ENCODE results near the gene MYH16.

Gene MYH16

DNA sequence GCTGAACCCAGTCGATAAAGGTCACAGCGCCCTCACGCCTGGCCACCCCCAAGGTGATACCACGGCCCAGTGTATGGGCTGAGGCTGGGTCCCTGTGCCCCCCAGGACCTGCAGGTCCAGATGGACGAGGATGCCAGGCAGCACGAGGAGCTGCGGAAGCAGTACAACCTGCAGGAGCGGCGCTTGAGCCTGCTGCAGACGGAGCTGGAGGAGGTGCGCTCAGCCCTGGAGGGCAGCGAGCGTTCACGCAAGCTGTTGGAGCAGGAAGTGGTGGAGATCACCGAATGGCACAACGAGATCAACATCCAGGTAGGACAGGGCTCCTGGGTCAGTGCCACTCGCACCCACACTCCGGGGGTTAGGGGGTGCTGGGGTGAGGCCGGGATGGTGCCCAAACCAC is 28.9 kb downstream of the MYH16 start:
- H3K27me3 ChIP-seq (ENCODE audit: control insufficient read depth in 1 of 2, insufficient read depth in 2 of 2, low read length in 2 of 2): no peaks in the 10 kb centered on the region
- no peaks in the 10 kb centered on the region for H3K9me3 ChIP-seq (ENCODE audit: control insufficient read depth in 2 of 2, low read length in 2 of 2)
- no peak overlapping the region for H3K9ac ChIP-seq (ENCODE audit: low read length in 2 of 2)
- H3K36me3 ChIP-seq (ENCODE audit: control insufficient read depth in 2 of 2, insufficient read depth in 2 of 2, low read length in 2 of 2): no peaks in the 10 kb centered on the region
- no peak overlapping the region for H3K27ac ChIP-seq (ENCODE audit: low read length)
- no peak overlapping the region for H3K4me3 ChIP-seq (ENCODE audit: low read length in 2 of 2)
- no peaks in the 10 kb centered on the region for H3K4me1 ChIP-seq (ENCODE audit: control insufficient read depth, insufficient read depth, low read length)

DNA sequence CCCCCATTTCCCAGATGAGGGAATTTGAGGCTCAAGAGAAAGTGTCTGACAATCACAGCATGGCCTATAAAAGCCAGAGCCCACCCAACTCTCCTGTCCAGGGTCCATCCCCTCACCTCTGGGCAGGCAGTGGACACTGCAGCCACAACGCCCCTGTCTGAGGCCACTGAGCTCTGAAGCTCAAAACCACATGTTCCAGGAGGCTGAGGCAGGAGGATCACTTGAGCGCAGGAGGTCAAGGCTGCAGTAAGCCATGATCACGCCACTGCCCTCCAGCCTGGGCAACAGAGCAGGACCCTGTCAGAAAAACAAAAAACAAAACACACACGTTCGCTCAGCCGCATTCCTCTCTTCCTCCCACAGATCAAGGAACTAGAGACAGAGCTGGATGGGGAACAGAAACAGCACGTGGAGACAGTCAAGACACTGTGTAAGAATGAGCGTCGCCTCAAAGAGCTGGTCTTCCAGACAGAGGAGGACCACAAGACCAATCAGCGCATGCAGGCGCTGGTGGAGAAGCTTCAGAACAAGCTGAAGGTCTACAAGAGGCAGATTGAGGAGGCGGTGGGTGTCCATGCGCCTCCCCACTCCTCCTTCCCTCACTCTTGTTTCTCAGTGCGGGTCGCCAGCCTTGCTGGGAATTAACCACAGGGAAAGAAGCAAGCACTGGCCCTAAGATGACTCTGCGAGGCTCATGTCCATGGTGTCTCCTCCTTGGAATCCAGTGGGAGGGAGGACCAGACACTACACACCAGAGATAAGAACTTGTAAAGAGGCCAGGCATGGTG is 33.0 kb downstream of the MYH16 start:
- Histone ChIP-seq H3K9ac (ENCODE audit: low read length in 2 of 2) (no peak overlapping the region), H3K27me3 (ENCODE audit: control insufficient read depth in 1 of 2, insufficient read depth in 2 of 2, low read length in 2 of 2) (no peaks in the 10 kb centered on the region), H3K36me3 (ENCODE audit: control insufficient read depth in 2 of 2, insufficient read depth in 2 of 2, low read length in 2 of 2) (no peaks in the 10 kb centered on the region), H3K27ac (ENCODE audit: low read length) (no peak overlapping the region), H3K4me1 (ENCODE audit: control insufficient read depth, insufficient read depth, low read length) (no peaks in the 10 kb centered on the region), H3K4me3 (ENCODE audit: low read length in 2 of 2) (no peak overlapping the region), H3K9me3 (ENCODE audit: control insufficient read depth in 2 of 2, low read length in 2 of 2) (peaks cover 0 to 3% of the 10 kb centered on the region in 2 donors)

DNA sequence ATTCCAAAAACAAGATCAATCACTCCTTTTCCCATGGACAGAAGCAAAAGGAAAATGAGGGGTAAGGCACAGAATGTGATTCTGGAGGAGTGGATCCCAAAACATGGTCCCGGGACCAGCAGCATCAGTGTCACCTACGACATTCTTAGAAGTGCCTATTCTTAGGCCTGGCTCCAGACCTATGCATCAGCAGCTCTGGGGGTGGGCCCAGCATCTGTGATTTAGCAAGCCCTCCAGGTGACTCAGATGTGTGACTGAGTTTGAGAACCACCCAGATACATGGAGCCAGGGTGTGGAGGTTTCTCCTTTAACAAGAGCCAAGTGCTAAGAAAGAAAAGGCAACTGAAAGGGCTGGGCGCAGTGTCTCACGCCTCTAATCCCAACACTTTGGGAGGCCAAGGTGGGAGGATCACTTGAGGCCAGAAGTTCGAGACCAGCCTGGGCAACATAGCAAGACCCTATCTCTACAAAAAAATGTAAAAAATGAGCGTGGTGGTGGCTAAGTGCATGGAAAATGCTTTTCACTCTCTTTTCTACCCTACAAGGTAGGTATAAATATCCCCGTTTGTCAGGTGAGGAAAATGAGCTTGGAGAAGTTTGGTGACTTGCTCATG is 35.9 kb downstream of the MYH16 start:
- no peaks in the 10 kb centered on the region for H3K36me3 ChIP-seq (ENCODE audit: control insufficient read depth in 2 of 2, insufficient read depth in 2 of 2, low read length in 2 of 2)
- H3K4me1 ChIP-seq (ENCODE audit: control insufficient read depth, insufficient read depth, low read length): no peaks in the 10 kb centered on the region
- H3K27me3 ChIP-seq (ENCODE audit: control insufficient read depth in 1 of 2, insufficient read depth in 2 of 2, low read length in 2 of 2): no peaks in the 10 kb centered on the region
- no peak overlapping the region for H3K9ac ChIP-seq (ENCODE audit: low read length in 2 of 2)
- peaks cover 0 to 3% of the 10 kb centered on the region in 2 donors for H3K9me3 ChIP-seq (ENCODE audit: control insufficient read depth in 2 of 2, low read length in 2 of 2)
- no peak overlapping the region for H3K27ac ChIP-seq (ENCODE audit: low read length)
- no peak overlapping the region for H3K4me3 ChIP-seq (ENCODE audit: low read length in 2 of 2)

DNA sequence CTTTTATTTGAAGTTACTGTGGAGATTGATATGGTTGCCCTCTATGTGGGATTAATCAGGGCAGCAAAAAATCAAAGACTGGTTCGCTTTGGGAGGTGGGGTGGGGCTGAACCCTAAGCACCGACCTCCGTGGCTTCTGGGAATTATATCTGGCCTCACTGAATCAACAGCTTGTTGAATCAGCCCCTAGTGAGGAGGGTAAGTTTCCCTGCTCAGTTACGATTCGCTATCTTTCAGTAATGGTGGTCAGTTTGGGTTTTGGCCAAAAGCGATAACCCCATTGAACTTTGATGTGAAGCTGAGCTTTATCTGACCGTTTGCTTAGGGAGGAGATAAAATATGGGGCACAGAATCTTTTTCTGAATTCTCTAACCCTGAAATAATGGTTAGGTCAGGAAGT is 36.5 kb downstream of the MYH16 start:
- Histone ChIP-seq H3K9ac (ENCODE audit: low read length in 2 of 2) (no peak overlapping the region), H3K36me3 (ENCODE audit: control insufficient read depth in 2 of 2, insufficient read depth in 2 of 2, low read length in 2 of 2) (no peaks in the 10 kb centered on the region), H3K4me3 (ENCODE audit: low read length in 2 of 2) (no peak overlapping the region), H3K9me3 (ENCODE audit: control insufficient read depth in 2 of 2, low read length in 2 of 2) (peaks cover 0 to 3% of the 10 kb centered on the region in 2 donors), H3K4me1 (ENCODE audit: control insufficient read depth, insufficient read depth, low read length) (no peaks in the 10 kb centered on the region), H3K27ac (ENCODE audit: low read length) (no peak overlapping the region), H3K27me3 (ENCODE audit: control insufficient read depth in 1 of 2, insufficient read depth in 2 of 2, low read length in 2 of 2) (no peaks in the 10 kb centered on the region)

DNA sequence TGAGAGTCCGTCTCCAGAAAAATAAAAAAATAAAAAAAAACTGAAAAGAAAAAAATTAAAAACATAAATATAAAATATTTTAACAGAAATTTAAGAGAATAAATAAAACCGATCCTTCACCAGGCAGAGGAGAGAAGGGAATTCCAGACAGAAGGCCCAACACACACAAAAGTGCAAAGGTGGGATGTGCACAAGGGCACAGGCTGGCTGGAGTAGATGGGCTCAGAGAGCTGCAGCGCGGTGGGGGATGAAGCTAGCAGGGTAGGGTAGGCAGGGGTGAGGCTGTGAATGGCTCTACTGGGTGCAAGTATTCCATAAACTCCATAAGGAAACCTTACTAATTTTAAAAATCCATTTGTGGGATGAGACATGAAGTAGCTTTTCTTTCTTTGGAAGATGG is 37.4 kb downstream of the MYH16 start:
- Histone ChIP-seq H3K27me3 (ENCODE audit: control insufficient read depth in 1 of 2, insufficient read depth in 2 of 2, low read length in 2 of 2) (no peaks in the 10 kb centered on the region), H3K4me3 (ENCODE audit: low read length in 2 of 2) (no peak overlapping the region), H3K36me3 (ENCODE audit: control insufficient read depth in 2 of 2, insufficient read depth in 2 of 2, low read length in 2 of 2) (no peaks in the 10 kb centered on the region), H3K27ac (ENCODE audit: low read length) (no peak overlapping the region), H3K4me1 (ENCODE audit: control insufficient read depth, insufficient read depth, low read length) (no peaks in the 10 kb centered on the region), H3K9ac (ENCODE audit: low read length in 2 of 2) (no peak overlapping the region), H3K9me3 (ENCODE audit: control insufficient read depth in 2 of 2, low read length in 2 of 2) (peaks cover 0 to 3% of the 10 kb centered on the region in 2 donors)

DNA sequence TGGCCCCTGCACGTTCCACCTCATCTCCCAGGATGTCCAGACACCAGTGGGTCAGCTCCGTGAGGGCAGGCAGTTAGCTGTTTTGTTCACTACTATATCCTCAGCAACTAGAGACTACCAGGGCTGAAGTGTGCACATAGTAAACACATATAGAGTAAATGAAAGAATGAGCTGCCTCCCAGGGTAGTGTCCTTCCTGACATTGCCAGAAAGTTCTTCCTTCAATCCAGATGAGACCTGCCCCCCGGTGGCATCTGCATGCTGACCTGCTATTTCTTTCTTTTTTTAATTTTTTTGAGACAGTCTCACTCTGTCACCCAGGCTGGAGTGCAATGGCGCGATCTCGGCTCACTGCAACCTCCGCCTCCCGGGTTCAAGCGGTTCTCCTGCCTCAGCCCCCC is 39.1 kb downstream of the MYH16 start:
- Histone ChIP-seq H3K4me1 (ENCODE audit: control insufficient read depth, insufficient read depth, low read length) (no peaks in the 10 kb centered on the region), H3K9me3 (ENCODE audit: control insufficient read depth in 2 of 2, low read length in 2 of 2) (peaks cover 0 to 3% of the 10 kb centered on the region in 2 donors), H3K27me3 (ENCODE audit: control insufficient read depth in 1 of 2, insufficient read depth in 2 of 2, low read length in 2 of 2) (no peaks in the 10 kb centered on the region), H3K27ac (ENCODE audit: low read length) (no peak overlapping the region), H3K36me3 (ENCODE audit: control insufficient read depth in 2 of 2, insufficient read depth in 2 of 2, low read length in 2 of 2) (no peaks in the 10 kb centered on the region), H3K9ac (ENCODE audit: low read length in 2 of 2) (no peak overlapping the region), H3K4me3 (ENCODE audit: low read length in 2 of 2) (no peak overlapping the region)

DNA sequence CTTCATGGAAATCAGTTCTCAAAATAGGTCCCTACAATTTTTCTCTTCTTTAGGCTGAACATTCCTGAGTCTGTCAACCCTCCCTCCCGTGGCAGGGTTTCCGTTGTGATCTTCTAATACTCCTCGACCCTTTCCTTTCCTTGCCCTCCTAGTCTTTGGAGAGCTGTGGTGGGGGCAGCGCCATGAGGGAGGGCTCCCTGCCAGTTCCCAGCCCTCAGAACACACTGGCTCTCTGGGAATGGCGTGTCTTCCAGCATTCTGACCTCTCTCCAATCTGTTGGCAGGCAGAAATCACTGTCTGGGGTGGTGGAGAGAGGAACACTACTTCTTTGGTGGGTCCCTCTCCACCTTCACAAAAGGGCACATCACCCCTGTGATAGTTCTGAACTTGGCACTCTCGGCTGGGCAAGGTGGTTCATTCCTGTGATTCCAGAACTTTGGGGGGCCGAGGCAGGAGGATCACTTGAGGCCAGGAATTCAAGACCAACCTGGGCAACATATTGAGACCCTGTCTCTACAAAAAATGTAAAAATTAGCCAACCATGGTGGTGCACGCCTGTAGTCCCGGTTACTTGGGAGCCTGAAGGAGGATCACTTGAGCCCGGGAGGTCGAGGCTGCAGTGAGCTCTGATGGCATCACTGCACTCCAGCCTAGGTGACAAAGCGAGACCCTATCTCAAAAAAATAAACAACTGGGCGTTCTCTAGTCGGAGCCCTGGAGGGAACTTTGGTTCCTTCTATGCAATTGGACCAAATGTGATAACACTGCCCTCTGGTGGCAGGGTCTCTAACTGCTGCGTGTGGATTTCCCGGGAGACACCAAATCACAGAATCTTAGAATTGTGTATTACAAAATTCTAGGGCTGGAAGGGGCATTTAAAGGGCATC is 39.9 kb downstream of the MYH16 start:
- H3K36me3 ChIP-seq (ENCODE audit: control insufficient read depth in 2 of 2, insufficient read depth in 2 of 2, low read length in 2 of 2): no peaks in the 10 kb centered on the region
- H3K4me1 ChIP-seq (ENCODE audit: control insufficient read depth, insufficient read depth, low read length): no peaks in the 10 kb centered on the region
- H3K27me3 ChIP-seq (ENCODE audit: control insufficient read depth in 1 of 2, insufficient read depth in 2 of 2, low read length in 2 of 2): no peaks in the 10 kb centered on the region
- H3K27ac ChIP-seq (ENCODE audit: low read length): no peak overlapping the region
- H3K9ac ChIP-seq (ENCODE audit: low read length in 2 of 2): no peak overlapping the region
- peaks cover 0 to 3% of the 10 kb centered on the region in 2 donors for H3K9me3 ChIP-seq (ENCODE audit: control insufficient read depth in 2 of 2, low read length in 2 of 2)
- H3K4me3 ChIP-seq (ENCODE audit: low read length in 2 of 2): no peak overlapping the region

DNA sequence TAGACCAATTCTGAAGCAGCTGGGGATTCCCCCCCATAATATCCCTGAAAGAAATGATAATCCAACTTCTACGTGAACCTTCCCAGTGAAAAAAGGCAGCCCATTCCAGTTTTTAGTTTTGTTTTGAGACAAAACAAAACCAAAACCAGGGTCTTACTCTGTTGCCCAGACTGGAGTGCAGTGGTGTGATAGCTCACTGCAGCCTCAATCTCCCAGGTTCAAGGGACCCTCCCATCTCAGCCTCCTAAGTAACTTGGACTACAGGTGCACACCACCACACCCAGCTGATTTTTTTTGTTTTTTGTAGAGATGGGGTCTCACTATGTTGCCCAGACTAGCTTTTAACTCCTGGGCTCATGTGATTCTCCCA is 40.5 kb downstream of the MYH16 start:
- no peaks in the 10 kb centered on the region for H3K4me1 ChIP-seq (ENCODE audit: control insufficient read depth, insufficient read depth, low read length)
- H3K9me3 ChIP-seq (ENCODE audit: control insufficient read depth in 2 of 2, low read length in 2 of 2): peaks cover 0 to 3% of the 10 kb centered on the region in 2 donors
- no peaks in the 10 kb centered on the region for H3K27me3 ChIP-seq (ENCODE audit: control insufficient read depth in 1 of 2, insufficient read depth in 2 of 2, low read length in 2 of 2)
- H3K27ac ChIP-seq (ENCODE audit: low read length): no peak overlapping the region
- H3K36me3 ChIP-seq (ENCODE audit: control insufficient read depth in 2 of 2, insufficient read depth in 2 of 2, low read length in 2 of 2): no peaks in the 10 kb centered on the region
- no peak overlapping the region for H3K9ac ChIP-seq (ENCODE audit: low read length in 2 of 2)
- H3K4me3 ChIP-seq (ENCODE audit: low read length in 2 of 2): no peak overlapping the region

DNA sequence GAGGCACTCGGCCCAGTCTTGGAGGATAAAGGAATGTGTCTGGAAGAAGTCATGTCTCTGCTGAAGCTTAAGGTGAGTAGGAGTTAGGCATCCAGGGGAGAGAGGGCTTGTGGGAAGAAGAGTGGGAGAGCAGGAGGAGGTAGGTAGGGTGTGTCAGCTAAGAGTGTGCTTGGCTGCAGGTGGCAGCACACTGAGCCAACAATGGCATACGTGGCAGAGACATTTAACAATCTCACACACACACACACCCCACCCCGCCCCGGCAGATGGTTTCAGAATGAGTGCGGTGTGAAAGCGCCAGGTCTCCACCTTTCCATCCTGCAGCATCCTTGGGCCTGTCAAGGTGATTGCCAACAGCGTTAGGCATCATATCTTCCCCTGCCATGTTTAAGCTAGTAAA is 41.9 kb downstream of the MYH16 start:
- Histone ChIP-seq H3K27ac (ENCODE audit: low read length) (no peak overlapping the region), H3K9me3 (ENCODE audit: control insufficient read depth in 2 of 2, low read length in 2 of 2) (no peaks in the 10 kb centered on the region), H3K9ac (ENCODE audit: low read length in 2 of 2) (no peak overlapping the region)

DNA sequence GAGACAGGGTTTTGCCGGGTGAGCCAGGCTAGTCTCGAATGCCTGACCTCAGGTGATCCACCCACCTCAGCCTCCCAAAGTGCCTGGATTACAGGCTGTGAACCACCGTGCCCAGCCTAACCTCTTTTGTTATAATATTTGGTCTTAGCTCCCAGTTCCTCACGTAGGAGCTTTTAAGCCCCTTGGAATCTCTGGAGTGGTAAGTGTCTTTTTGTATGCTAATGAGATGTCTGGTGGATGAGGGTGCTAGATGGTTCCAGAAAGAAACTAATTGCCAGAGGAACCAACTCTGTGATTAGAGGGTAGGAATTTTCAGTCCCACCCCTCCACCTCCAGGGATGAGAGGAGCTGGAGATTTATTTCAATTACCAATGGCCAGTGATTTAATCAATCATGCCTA is 47.7 kb downstream of the MYH16 start:
- no peak overlapping the region for H3K4me3 ChIP-seq (ENCODE audit: low read length in 2 of 2)
- H3K9ac ChIP-seq (ENCODE audit: low read length in 2 of 2): no peak overlapping the region
- H3K27ac ChIP-seq (ENCODE audit: low read length): no peak overlapping the region
- H3K27me3 ChIP-seq (ENCODE audit: control insufficient read depth in 1 of 2, insufficient read depth in 2 of 2, low read length in 2 of 2): no peaks in the 10 kb centered on the region
- no peaks in the 10 kb centered on the region for H3K36me3 ChIP-seq (ENCODE audit: control insufficient read depth in 2 of 2, insufficient read depth in 2 of 2, low read length in 2 of 2)
- no peaks in the 10 kb centered on the region for H3K9me3 ChIP-seq (ENCODE audit: control insufficient read depth in 2 of 2, low read length in 2 of 2)
- H3K4me1 ChIP-seq (ENCODE audit: control insufficient read depth, insufficient read depth, low read length): peaks cover 7% of the 10 kb centered on the region

More for the DNA sequence above, 41.9 kb downstream of the MYH16 start:
- Histone ChIP-seq H3K36me3 (ENCODE audit: control insufficient read depth in 2 of 2, insufficient read depth in 2 of 2, low read length in 2 of 2) (no peaks in the 10 kb centered on the region), H3K4me3 (ENCODE audit: low read length in 2 of 2) (no peak overlapping the region), H3K4me1 (ENCODE audit: control insufficient read depth, insufficient read depth, low read length) (no peaks in the 10 kb centered on the region), H3K27me3 (ENCODE audit: control insufficient read depth in 1 of 2, insufficient read depth in 2 of 2, low read length in 2 of 2) (no peaks in the 10 kb centered on the region)

Measured in stomach smooth muscle (tissue), 2 donors.